ENCODE measurements around the gene PPP2R5C. TPM values are rescaled to one million over a fixed set of nuclear protein-coding genes. Genes with fewer than 3 reads are reported as not detected.

Gene PPP2R5C
- total and polyA plus RNA-seq, 9 of the 15 experiments (the other 6 are each of a cell fraction or from before 2014, with no cell fraction given) = 284 to 617 (median 395) TPM

GRCh38 chr14:101933209-101933608 is 171.7 kb downstream of the PPP2R5C start (continued):
- TF ChIP-seq PCBP2 (IDR thresholded peaks at IDR 0.05; ENCODE audit: low read depth, low read length, poor library complexity, severe bottlenecking) = no peak
- TF ChIP-seq GATA2 (CRISPR knock-in tag; IDR thresholded peaks at IDR 0.05) = no peak
- no peak for TF ChIP-seq HLTF (IDR thresholded peaks at IDR 0.05)

GRCh38 chr14:101934601-101935150 is 173.2 kb downstream of the PPP2R5C start:
- no peak overlapping the region for H3K9ac ChIP-seq (ENCODE audit: insufficient read depth in 1 of 2, low read depth in 2 of 2, low read length in 2 of 2)
- no peak overlapping the region for H3K4me3 ChIP-seq
- no peaks in the 10 kb centered on the region for H3K36me3 ChIP-seq (ENCODE audit: control insufficient read depth, insufficient read depth, low read length)
- FAIRE-seq (no peak), ATAC-seq (no peak), DNase-seq (ENCODE audit: extremely low read depth in 1 of 4, low spot score in 3 of 4) (no peak)
- H3K9me1 ChIP-seq (ENCODE audit: control insufficient read depth, insufficient read depth, low read length) = no peaks in the 10 kb centered on the region
- no peaks in the 10 kb centered on the region for H3K79me2 ChIP-seq (ENCODE audit: control insufficient read depth, insufficient read depth, low read length)
- ChIA-PET POLR2A (interaction anchor here (0.8 kb wide), 1 partner anchor 11 kb away, joined by 5 read pairs; no protein-coding TSS in a partner anchor), CTCF (ENCODE audit: low intra/inter-chr PET ratio) (no interaction called here)
- in situ Hi-C loops (cut with MboI) = no loop called here
- H3K9me3 ChIP-seq (replicated peaks; ENCODE audit: control insufficient read depth, insufficient read depth, low read depth, low read length) = no peaks in the 10 kb centered on the region
- no peaks in the 10 kb centered on the region for H4K20me1 ChIP-seq (replicated peaks; ENCODE audit: control insufficient read depth, insufficient read depth, low read length)
- TF ChIP-seq C11orf30 (IDR thresholded peaks at IDR 0.05; ENCODE audit: low read depth) (no peak), IRF2 (CRISPR knock-in tag; IDR thresholded peaks at IDR 0.05) (no peak), BMI1 (IDR thresholded peaks at IDR 0.05; ENCODE audit: low read length) (no peak), LCOR (CRISPR knock-in tag; IDR thresholded peaks at IDR 0.05) (no peak), ID3 (CRISPR knock-in tag; IDR thresholded peaks at IDR 0.05) (no peak), ID3 (tag; IDR thresholded peaks at IDR 0.05) (no peak), ZNF143 (CRISPR knock-in tag; IDR thresholded peaks at IDR 0.05) (no peak)
- TF ChIP-seq, protein P1, sequence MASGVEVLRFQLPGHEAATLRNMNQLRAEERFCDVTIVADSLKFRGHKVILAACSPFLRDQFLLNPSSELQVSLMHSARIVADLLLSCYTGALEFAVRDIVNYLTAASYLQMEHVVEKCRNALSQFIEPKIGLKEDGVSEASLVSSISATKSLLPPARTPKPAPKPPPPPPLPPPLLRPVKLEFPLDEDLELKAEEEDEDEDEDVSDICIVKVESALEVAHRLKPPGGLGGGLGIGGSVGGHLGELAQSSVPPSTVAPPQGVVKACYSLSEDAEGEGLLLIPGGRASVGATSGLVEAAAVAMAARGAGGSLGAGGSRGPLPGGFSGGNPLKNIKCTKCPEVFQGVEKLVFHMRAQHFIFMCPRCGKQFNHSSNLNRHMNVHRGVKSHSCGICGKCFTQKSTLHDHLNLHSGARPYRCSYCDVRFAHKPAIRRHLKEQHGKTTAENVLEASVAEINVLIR (CRISPR knock-in tag; IDR thresholded peaks at IDR 0.05) = no peak
- H3K4me2 ChIP-seq (ENCODE audit: insufficient read depth, low read length) = no peak overlapping the region
- peaks cover 5 to 21% of the 10 kb centered on the region in 2 experiments; a peak in 4 of 5 replicates for H3K4me1 ChIP-seq (replicated peaks in 1 of 2; ENCODE audit: control insufficient read depth in 2 of 2, insufficient read depth in 2 of 2, low read length in 2 of 2)
- no peaks in the 10 kb centered on the region for H3K27me3 ChIP-seq (ENCODE audit: control insufficient read depth in 2 of 2, insufficient read depth in 2 of 2, low read length in 2 of 2)
- no peak overlapping the region for H3K27ac ChIP-seq (ENCODE audit: extremely low read depth, low read depth, low read length)
- BruUV-seq (replicated peaks) = no TSS peak
- no peak overlapping the region for H2AFZ ChIP-seq (ENCODE audit: low read depth, low read length)
- intact Hi-C loops (cut with micrococcal nuclease) = no loop called here
- WGBS (ENCODE audit: insufficient coverage, low coverage, missing lambda C conversion rate) = 78% methylated on average over 14 of the region's 14 CpGs
